Activated CD4-positive, alpha-beta T cell treated with anti-CD3 and anti-CD28 coated beads for 1 hour (primary cell): ENCODE results near the gene USP49.
A peak's percentile ranks its signal among the peaks of the same experiment; 100 is the strongest.
"Not testable (repeated sequence)": the region's sequence is repeated elsewhere in the genome, so short reads cannot be mapped to it uniquely, and the experiment has no call there.

ENCODE experiments used
- DNase-seq: peaks from one replicate; pipeline ENCODE4 v3.0.0-alpha.2; 2020

The USP49 gene

GRCh38 chr6:41871691-41872090 is 23.5 kb downstream of the USP49 start:
- no peak for DNase-seq

GRCh38 chr6:41859356-41859755 is 35.8 kb downstream of the USP49 start:
- no peak for DNase-seq

DNA sequence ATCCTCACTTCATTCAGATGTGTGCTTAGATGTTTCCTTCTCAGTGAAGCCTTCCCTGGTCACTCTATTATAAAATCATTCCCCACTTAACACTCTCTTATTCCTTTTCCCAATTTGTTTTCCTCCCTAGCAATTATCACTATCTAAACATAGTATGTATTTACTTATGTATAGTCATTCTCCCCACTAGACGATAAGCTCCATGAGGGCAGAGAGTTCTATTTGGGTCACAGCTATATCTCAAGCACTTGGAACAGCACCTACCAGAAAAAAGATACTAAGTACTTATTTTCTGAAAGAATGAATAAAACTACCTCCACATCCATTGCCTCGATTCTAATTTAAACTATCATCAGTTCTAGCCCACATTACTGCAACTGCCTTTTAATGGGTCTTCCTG is 36.5 kb downstream of the USP49 start:
- no peak for DNase-seq

DNA sequence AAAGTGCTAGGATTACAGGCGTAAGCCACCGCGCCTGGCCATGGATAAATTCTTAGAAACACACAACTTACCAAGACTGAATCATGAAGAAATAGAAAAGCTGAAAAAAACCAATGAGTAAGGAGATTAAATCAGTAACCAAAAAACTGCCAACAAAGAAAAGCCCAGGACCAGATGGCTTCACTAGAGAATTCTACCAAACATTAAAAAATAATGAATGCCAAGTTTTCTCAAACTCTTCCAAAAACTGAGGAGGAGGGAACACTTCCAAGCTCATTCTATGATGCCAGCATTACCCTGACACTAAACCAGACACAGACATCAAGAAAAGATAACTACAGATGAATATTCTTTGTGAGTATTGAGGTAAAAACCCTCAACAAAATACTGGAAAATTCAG is 44.3 kb downstream of the USP49 start:
- no peak for DNase-seq

DNA sequence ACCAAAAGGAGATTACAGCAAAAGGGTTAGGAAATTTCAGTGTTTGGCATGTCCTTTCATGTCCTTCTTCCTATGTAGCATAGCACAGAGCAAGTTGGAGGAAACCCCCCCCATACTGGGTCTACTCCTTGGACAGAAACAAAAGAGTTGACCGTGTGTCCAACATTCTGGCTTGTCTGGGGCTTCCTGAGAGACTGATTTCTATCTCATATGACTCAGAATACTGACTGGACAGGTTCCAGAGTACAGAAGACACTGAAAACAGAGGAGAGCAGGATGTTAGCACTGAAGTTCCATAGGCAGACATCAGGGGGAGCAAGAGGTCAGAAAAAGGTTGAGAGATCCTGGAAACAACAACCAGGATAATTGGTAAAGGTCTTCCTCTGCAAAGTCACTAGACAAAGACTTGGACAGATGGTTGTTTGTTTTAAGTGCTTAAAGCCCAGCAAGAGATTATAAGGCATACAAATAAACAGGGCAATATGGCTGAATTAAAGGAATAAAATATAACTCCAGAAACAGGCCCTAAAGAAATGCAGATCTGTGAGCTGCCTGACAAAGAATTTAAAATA is 48.4 kb downstream of the USP49 start:
- peak; percentile 15 for DNase-seq

DNA sequence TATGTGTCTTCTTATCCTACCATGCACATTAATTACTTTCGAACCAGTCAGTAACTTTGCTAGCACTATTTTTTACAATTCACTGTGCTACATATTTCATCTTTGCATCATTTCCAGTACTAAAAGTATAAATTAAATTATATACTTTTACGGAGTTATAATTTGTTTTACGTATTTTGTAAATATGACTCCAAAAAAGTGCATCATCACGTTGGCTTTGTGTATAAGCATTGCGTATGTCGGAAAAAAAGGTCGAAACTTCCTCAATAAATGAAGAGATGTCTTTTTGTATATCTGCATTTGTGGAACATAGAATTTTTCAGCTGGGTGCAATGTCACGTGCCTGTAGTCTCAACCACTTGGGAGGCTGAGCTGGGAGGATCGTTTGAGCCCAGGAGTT is 52.0 kb downstream of the USP49 start:
- DNase-seq: no peak

- no peak for DNase-seq
Observed at GRCh38 chr6:41840326-41840725, 54.8 kb downstream of the USP49 start.

- DNase-seq: no peak
Observed at GRCh38 chr6:41836660-41837052, 58.5 kb downstream of the USP49 start.

- no peak for DNase-seq
Observed at GRCh38 chr6:41836022-41836659, 59.0 kb downstream of the USP49 start.

DNA sequence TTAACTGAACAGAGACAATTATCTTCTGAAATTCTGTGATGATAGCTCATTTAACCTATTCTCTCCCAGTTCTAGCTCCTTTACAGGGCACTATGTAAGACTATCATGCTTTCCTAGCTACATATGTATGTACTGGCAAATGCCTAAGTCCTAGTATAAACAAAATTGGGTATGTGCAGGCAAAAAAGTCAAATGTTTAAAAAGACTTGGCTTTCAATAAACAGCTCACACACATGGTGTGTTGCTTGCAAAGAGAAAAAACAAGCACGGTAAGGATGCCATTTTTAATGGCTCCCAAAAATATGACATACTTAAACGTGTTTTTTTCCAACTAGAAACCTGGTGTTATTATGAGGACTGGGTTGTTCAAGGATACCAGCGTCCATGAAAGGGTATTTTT is 62.9 kb downstream of the USP49 start:
- DNase-seq: no peak

GRCh38 chr6:41826343-41827022 is 68.7 kb downstream of the USP49 start:
- DNase-seq: no peak

GRCh38 chr6:41824571-41825569 is 70.3 kb downstream of the USP49 start:
- no peak for DNase-seq

DNA sequence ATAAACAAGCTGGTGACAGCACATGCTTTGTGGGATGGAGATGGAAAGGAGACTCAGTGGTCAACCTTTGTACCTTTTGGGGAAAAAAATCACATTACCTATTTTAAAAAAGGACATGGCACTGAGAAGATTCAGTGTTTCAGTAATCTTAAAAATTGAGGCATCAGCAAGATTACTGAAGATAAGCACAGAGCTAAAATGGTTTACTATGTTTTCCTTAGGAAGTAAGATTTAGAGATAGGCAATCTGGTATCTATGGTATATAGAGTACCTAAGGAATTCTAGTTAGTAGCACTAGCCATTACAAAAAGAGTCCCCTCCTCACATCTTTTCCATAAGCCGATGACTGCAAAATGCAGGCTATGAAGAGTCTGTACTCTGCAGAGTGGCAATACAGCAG is 72.0 kb downstream of the USP49 start:
- no peak for DNase-seq

- DNase-seq: no peak
Observed at GRCh38 chr6:41822021-41822420, 73.2 kb downstream of the USP49 start.

GRCh38 chr6:41821266-41821665 is 73.9 kb downstream of the USP49 start:
- DNase-seq: no peak

- DNase-seq: no peak
Observed at GRCh38 chr6:41818271-41819054, 76.7 kb downstream of the USP49 start.

GRCh38 chr6:41815587-41815986 is 79.6 kb downstream of the USP49 start:
- DNase-seq: no peak

- DNase-seq: no peak
Observed at GRCh38 chr6:41814629-41815028, 80.5 kb downstream of the USP49 start.

DNA sequence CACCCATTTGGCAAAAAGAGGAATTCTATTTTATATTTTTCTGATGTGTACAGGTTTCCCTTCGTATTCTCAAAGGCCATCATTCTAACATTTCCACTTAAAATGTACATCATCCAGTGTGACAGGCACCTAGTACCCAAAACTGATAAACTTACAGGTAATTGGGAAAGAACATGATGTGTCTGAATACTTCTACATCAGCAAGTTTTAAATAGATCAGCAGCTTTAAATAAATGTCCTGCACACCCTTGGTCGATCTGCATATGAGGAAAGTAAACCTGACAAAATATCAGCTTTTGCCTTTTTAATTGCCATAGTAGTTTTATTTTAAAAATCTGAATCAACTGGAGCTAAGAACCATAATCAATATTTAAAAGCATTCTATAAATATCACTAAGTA is 81.2 kb downstream of the USP49 start:
- no peak for DNase-seq

DNA sequence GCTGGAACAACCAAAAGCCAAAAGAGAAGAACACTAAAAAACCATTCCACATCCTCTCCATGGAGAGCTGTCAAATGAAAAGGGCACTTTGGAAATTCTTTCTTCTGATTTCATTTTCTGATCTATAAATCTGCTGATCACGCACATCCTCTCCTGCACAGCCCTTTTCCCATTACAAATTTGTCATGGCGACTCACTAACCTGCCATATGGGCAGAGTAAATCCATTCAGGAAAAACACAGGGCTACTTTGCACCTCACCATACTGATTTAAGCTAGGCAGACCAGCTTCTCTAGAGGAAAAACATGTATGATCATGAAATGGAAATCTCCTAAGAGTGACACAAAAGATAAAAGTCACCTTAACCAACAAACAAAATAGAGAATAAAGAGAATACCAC is 81.7 kb downstream of the USP49 start:
- DNase-seq: no peak

DNA sequence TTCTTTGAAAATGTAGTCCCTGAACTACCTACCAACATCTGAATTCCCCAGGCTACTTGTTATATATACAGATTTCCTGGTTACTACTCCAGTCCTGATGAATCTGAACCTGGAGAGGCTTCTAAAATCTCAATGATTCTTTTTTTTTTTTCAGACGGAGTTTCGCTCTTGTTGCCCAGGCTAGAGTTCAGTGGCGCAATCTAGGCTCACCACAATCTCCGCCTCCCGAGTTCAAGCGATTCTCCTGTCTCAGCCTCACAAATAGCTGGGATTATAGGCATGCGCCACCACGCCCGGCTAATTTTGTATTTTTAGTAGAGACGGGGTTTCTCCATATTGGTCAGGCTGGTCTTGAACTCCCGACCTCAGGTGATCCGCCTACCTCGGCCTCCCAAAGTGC is 83.2 kb downstream of the USP49 start:
- not testable (repeated sequence) for DNase-seq

DNA sequence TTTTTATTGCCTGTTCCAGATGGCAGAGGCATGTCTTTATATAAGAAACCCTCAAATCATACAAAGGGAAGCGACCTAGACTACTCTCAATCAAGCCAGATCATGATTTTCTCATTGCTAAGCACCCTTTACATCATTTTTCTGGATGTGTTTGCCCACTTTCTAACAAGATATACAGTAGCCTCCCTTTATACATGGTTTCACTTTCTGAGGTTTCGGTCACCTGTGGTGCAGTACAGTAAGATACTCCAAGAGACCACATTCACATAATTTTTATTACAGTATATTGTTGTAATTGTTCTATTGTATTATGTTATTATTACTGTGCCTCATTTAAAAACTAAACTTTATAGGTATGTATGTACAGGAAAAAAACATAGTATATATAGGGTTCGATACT is 84.1 kb downstream of the USP49 start:
- no peak for DNase-seq
